ENCODE results near the gene IL20RA. TPM values are rescaled to one million over a fixed set of nuclear protein-coding genes. Genes with fewer than 3 reads are reported as not detected.

IL20RA gene
- total RNA-seq, 1 experiment from 2014 or later, result 1.6 TPM

- Mint-ChIP-seq H3K36me3 (ENCODE audit: insufficient read depth, unreplicated experiment) (peaks cover 11% of the 10 kb centered on the region), H3K4me3 (ENCODE audit: unreplicated experiment) (no peak overlapping the region), H3K27ac (ENCODE audit: unreplicated experiment) (no peak overlapping the region), H3K9me3 (ENCODE audit: unreplicated experiment) (no peaks in the 10 kb centered on the region), H3K4me1 (ENCODE audit: low read depth, unreplicated experiment) (peaks cover 14% of the 10 kb centered on the region), H3K27me3 (ENCODE audit: insufficient read depth, unreplicated experiment) (no peaks in the 10 kb centered on the region)
- H3K36me3 ChIP-seq (ENCODE audit: control insufficient read depth, insufficient read depth, low read length), result no peaks in the 10 kb centered on the region
- H3K4me1 ChIP-seq, result peaks cover 23% of the 10 kb centered on the region
- DNase-seq, result no peak
- BruUV-seq (replicated peaks), result no TSS peak
- POLR2A ChIA-PET, result no interaction called here
- H3K9me3 ChIP-seq, result no peaks in the 10 kb centered on the region
- no peaks in the 10 kb centered on the region for H3K27me3 ChIP-seq (replicated peaks; ENCODE audit: control insufficient read depth, insufficient read depth, low read length)
- CTCF ChIA-PET, result no interaction called here
- H3K4me3 ChIP-seq (ENCODE audit: low read depth, low read length), result no peak overlapping the region
- TF ChIP-seq, protein P1, sequence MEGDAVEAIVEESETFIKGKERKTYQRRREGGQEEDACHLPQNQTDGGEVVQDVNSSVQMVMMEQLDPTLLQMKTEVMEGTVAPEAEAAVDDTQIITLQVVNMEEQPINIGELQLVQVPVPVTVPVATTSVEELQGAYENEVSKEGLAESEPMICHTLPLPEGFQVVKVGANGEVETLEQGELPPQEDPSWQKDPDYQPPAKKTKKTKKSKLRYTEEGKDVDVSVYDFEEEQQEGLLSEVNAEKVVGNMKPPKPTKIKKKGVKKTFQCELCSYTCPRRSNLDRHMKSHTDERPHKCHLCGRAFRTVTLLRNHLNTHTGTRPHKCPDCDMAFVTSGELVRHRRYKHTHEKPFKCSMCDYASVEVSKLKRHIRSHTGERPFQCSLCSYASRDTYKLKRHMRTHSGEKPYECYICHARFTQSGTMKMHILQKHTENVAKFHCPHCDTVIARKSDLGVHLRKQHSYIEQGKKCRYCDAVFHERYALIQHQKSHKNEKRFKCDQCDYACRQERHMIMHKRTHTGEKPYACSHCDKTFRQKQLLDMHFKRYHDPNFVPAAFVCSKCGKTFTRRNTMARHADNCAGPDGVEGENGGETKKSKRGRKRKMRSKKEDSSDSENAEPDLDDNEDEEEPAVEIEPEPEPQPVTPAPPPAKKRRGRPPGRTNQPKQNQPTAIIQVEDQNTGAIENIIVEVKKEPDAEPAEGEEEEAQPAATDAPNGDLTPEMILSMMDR (IDR thresholded peaks at IDR 0.05; ENCODE audit: insufficient read depth in 1 of 2, low read depth in 1 of 2, low read length in 1 of 2, severe bottlenecking in 1 of 2, unreplicated experiment in 1 of 2), result no peak
- intact Hi-C loops (cut with micrococcal nuclease; ENCODE audit: unreplicated experiment), result no loop called here
Observed at GRCh38 chr6:136955123-136955522, 89.6 kb downstream of the IL20RA start.

GRCh38 chr6:136952714-136953260, 92.0 kb downstream of the IL20RA start:
- POLR2A ChIA-PET, result no interaction called here
- H3K27me3 Mint-ChIP-seq (ENCODE audit: insufficient read depth, unreplicated experiment), result no peaks in the 10 kb centered on the region
- Histone ChIP-seq H3K4me3 (ENCODE audit: low read depth, low read length) (no peak overlapping the region), H3K4me1 (peaks cover 7% of the 10 kb centered on the region; the same call in 1 of the 2 replicates), H3K9me3 (no peaks in the 10 kb centered on the region), H3K27me3 (replicated peaks; ENCODE audit: control insufficient read depth, insufficient read depth, low read length) (no peaks in the 10 kb centered on the region), H3K36me3 (ENCODE audit: control insufficient read depth, insufficient read depth, low read length) (no peaks in the 10 kb centered on the region)
- H3K36me3 Mint-ChIP-seq (ENCODE audit: insufficient read depth, unreplicated experiment), result peaks cover 6% of the 10 kb centered on the region
- DNase-seq, result no peak
- peaks cover 7% of the 10 kb centered on the region for H3K4me1 Mint-ChIP-seq (ENCODE audit: low read depth, unreplicated experiment)
- H3K4me3 Mint-ChIP-seq (ENCODE audit: unreplicated experiment), result no peak overlapping the region
- no peaks in the 10 kb centered on the region for H3K9me3 Mint-ChIP-seq (ENCODE audit: unreplicated experiment)
- H3K27ac Mint-ChIP-seq (ENCODE audit: unreplicated experiment), result no peak overlapping the region
- intact Hi-C loops (cut with micrococcal nuclease; ENCODE audit: unreplicated experiment), result no loop called here
- no TSS peak for BruUV-seq (replicated peaks)
- TF ChIP-seq, protein P1 (IDR thresholded peaks at IDR 0.05; ENCODE audit: insufficient read depth in 1 of 2, low read depth in 1 of 2, low read length in 1 of 2, severe bottlenecking in 1 of 2, unreplicated experiment in 1 of 2), result no peak
- CTCF ChIA-PET, result no interaction called here

GRCh38 chr6:136950436-136951126, 94.2 kb downstream of the IL20RA start:
- TF ChIP-seq, protein P1 (IDR thresholded peaks at IDR 0.05; ENCODE audit: insufficient read depth in 1 of 2, low read depth in 1 of 2, low read length in 1 of 2, severe bottlenecking in 1 of 2, unreplicated experiment in 1 of 2), result no peak
- Histone ChIP-seq H3K36me3 (ENCODE audit: control insufficient read depth, insufficient read depth, low read length) (no peaks in the 10 kb centered on the region), H3K4me3 (ENCODE audit: low read depth, low read length) (no peak overlapping the region), H3K4me1 (no peaks in the 10 kb centered on the region), H3K27me3 (replicated peaks; ENCODE audit: control insufficient read depth, insufficient read depth, low read length) (no peaks in the 10 kb centered on the region), H3K9me3 (no peaks in the 10 kb centered on the region)
- H3K36me3 Mint-ChIP-seq (ENCODE audit: insufficient read depth, unreplicated experiment), result no peaks in the 10 kb centered on the region
- no TSS peak for BruUV-seq (replicated peaks)
- no peaks in the 10 kb centered on the region for H3K27me3 Mint-ChIP-seq (ENCODE audit: insufficient read depth, unreplicated experiment)
- H3K9me3 Mint-ChIP-seq (ENCODE audit: unreplicated experiment), result no peaks in the 10 kb centered on the region
- no peak overlapping the region for H3K27ac Mint-ChIP-seq (ENCODE audit: unreplicated experiment)
- ChIA-PET CTCF (no interaction called here), POLR2A (no interaction called here)
- H3K4me3 Mint-ChIP-seq (ENCODE audit: unreplicated experiment), result no peak overlapping the region
- no peak for DNase-seq
- intact Hi-C loops (cut with micrococcal nuclease; ENCODE audit: unreplicated experiment), result no loop called here
- H3K4me1 Mint-ChIP-seq (ENCODE audit: low read depth, unreplicated experiment), result no peaks in the 10 kb centered on the region

Other genes starting within 250 kb of the IL20RA start
- 6.1 and 6.4 TPM in 2 replicates for gene PEX7, start 222.4 kb downstream of the IL20RA start, total RNA-seq (2022)
- gene SLC35D3, start 122.7 kb downstream of the IL20RA start, total RNA-seq (2022), result 1.4 and 2.3 TPM in 2 replicates
- gene IL22RA2, start 128.7 kb upstream of the IL20RA start, total RNA-seq (2022), result not detected in 2 replicates
- 56.9 and 58.0 TPM in 2 replicates for gene IFNGR1, start 174.4 kb upstream of the IL20RA start, total RNA-seq (2022)

All from Caco-2 (cell line).